K562 (cell line): ENCODE data around the gene RIMOC1. TPM values are rescaled to one million over a fixed set of nuclear protein-coding genes. Genes with fewer than 3 reads are reported as not detected.

ENCODE experiments used
- CTBP1 ChIP-seq: fragments of 450-650 bp; IDR thresholded peaks from 2 replicates; pipeline ENCODE4 v1.6.1; 2016; ENCODE audit warnings: borderline replicate concordance
- FIP1L1 ChIP-seq: fragments of 200-400 bp; formaldehyde crosslinking; IDR thresholded peaks from 2 replicates; pipeline ENCODE4 v1.6.1; 2018; ENCODE audit warnings: mild to moderate bottlenecking, low read depth, low read length; ENCODE audit not compliant: poor library complexity, severe bottlenecking
- KLF1 ChIP-seq: fragments of 450-650 bp; IDR thresholded peaks from 2 replicates; pipeline ENCODE4 v1.6.1; 2016; ENCODE audit warnings: missing genetic modification characterization, missing compliant biosample characterization
- TAF1 ChIP-seq: IDR thresholded peaks from 2 replicates; pipeline ENCODE4 v1.6.1; 2011; ENCODE audit warnings: mild to moderate bottlenecking, low read length, moderate library complexity; ENCODE audit not compliant: insufficient read depth, control insufficient read depth, severe bottlenecking; ENCODE audit errors: extremely low read depth
- polyA plus RNA-seq, 8 experiments: library from polyadenylated mRNA; depleted of rRNA in 4 of 8; stranded (reverse) in 5 of 8; unstranded in 3 of 8; fragments of >200 nt; fragmentation: Nextera tagmentation in 2 of 8; fragmentation: Illumina TruSeq in 1 of 8; extraction: Ambion mirVana in 2 of 8; extraction: Trizol in 1 of 8; gene quantifications; 2 replicates each; pipeline versions ENCODE4 v1.2.1 to v1.2.3, GENCODE V29; 2011 to 2014; ENCODE audit warnings: inconsistent platforms in 1 of 8, missing spikeins in 1 of 8
- total RNA-seq, 7 experiments: library from RNA; depleted of rRNA in 6 of 7; stranded (reverse); fragments of >200 nt in 6 of 7; fragmentation: Illumina TruSeq in 2 of 7; extraction: Trizol in 2 of 7; gene quantifications; 2 replicates each; pipeline versions ENCODE4 v1.2.1 to v1.2.3, GENCODE V29; 2011 to 2021; ENCODE audit warnings: low replicate concordance in 1 of 7
- TF ChIP-seq, protein P1 (sequence below): sonication (generic); formaldehyde crosslinking; IDR thresholded peaks from 2 replicates; pipeline ENCODE4 v1.8.0; 2023; ENCODE audit warnings: missing genetic modification reagents, mild to moderate bottlenecking, borderline replicate concordance
- TF ChIP-seq, protein P2 (sequence below), 2 experiments: fragments of 450-650 bp in 1 of 2; sonication (generic) in 1 of 2; formaldehyde crosslinking; conservative IDR thresholded peaks; 2 replicates each; pipeline versions ENCODE4 v1.4.0 to v1.8.1; 2020 to 2022; ENCODE audit warnings: mild to moderate bottlenecking in 1 of 2, missing genetic modification reagents in 1 of 2
- TF ChIP-seq, protein P3 (sequence below): fragments of 450-650 bp; IDR thresholded peaks from 2 replicates; pipeline ENCODE4 v1.6.1; 2016; ENCODE audit warnings: mild to moderate bottlenecking

The RIMOC1 gene
- total and polyA plus RNA-seq, 9 of the 15 experiments (the other 6 are each of a cell fraction or from before 2014, with no cell fraction given): 11.6 to 63.1 (median 30.8) TPM

DNA sequence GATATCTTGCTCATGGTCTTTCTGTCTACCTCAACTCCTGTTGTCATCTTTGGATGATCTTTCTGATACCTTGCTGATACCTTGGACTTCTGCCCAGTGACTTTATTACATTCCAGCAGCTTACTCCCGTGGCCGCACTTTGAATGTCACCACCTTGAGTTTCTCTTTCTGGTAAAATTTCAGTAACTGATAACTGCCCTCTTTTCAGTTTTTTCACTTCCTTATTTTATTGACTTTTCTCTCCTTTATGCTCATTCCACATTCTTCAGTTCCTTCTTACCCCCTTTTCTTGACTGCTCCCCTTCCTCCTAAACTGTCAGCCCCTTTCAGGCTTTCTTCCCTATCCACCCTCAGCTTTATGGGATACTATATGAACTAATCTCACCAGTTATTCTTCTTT, 14.0 kb downstream of the RIMOC1 start (continued):
- TF ChIP-seq FIP1L1 (no peak), CTBP1 (no peak), KLF1 (no peak), TAF1 (no peak)
- TF ChIP-seq, protein P1, sequence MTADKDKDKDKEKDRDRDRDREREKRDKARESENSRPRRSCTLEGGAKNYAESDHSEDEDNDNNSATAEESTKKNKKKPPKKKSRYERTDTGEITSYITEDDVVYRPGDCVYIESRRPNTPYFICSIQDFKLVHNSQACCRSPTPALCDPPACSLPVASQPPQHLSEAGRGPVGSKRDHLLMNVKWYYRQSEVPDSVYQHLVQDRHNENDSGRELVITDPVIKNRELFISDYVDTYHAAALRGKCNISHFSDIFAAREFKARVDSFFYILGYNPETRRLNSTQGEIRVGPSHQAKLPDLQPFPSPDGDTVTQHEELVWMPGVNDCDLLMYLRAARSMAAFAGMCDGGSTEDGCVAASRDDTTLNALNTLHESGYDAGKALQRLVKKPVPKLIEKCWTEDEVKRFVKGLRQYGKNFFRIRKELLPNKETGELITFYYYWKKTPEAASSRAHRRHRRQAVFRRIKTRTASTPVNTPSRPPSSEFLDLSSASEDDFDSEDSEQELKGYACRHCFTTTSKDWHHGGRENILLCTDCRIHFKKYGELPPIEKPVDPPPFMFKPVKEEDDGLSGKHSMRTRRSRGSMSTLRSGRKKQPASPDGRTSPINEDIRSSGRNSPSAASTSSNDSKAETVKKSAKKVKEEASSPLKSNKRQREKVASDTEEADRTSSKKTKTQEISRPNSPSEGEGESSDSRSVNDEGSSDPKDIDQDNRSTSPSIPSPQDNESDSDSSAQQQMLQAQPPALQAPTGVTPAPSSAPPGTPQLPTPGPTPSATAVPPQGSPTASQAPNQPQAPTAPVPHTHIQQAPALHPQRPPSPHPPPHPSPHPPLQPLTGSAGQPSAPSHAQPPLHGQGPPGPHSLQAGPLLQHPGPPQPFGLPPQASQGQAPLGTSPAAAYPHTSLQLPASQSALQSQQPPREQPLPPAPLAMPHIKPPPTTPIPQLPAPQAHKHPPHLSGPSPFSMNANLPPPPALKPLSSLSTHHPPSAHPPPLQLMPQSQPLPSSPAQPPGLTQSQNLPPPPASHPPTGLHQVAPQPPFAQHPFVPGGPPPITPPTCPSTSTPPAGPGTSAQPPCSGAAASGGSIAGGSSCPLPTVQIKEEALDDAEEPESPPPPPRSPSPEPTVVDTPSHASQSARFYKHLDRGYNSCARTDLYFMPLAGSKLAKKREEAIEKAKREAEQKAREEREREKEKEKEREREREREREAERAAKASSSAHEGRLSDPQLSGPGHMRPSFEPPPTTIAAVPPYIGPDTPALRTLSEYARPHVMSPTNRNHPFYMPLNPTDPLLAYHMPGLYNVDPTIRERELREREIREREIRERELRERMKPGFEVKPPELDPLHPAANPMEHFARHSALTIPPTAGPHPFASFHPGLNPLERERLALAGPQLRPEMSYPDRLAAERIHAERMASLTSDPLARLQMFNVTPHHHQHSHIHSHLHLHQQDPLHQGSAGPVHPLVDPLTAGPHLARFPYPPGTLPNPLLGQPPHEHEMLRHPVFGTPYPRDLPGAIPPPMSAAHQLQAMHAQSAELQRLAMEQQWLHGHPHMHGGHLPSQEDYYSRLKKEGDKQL (CRISPR knock-in tag): no peak
- TF ChIP-seq, protein P2, sequence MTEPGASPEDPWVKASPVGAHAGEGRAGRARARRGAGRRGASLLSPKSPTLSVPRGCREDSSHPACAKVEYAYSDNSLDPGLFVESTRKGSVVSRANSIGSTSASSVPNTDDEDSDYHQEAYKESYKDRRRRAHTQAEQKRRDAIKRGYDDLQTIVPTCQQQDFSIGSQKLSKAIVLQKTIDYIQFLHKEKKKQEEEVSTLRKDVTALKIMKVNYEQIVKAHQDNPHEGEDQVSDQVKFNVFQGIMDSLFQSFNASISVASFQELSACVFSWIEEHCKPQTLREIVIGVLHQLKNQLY (CRISPR knock-in tag; conservative IDR thresholded peaks at IDR 0.05): no peak
- TF ChIP-seq, protein P3, sequence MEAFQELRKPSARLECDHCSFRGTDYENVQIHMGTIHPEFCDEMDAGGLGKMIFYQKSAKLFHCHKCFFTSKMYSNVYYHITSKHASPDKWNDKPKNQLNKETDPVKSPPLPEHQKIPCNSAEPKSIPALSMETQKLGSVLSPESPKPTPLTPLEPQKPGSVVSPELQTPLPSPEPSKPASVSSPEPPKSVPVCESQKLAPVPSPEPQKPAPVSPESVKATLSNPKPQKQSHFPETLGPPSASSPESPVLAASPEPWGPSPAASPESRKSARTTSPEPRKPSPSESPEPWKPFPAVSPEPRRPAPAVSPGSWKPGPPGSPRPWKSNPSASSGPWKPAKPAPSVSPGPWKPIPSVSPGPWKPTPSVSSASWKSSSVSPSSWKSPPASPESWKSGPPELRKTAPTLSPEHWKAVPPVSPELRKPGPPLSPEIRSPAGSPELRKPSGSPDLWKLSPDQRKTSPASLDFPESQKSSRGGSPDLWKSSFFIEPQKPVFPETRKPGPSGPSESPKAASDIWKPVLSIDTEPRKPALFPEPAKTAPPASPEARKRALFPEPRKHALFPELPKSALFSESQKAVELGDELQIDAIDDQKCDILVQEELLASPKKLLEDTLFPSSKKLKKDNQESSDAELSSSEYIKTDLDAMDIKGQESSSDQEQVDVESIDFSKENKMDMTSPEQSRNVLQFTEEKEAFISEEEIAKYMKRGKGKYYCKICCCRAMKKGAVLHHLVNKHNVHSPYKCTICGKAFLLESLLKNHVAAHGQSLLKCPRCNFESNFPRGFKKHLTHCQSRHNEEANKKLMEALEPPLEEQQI: no peak
